ENCODE data around the gene KCTD17. TPM values are rescaled to one million over a fixed set of nuclear protein-coding genes. Genes with fewer than 3 reads are reported as not detected.

KCTD17 gene
- total and polyA plus RNA-seq, 2 of the 4 experiments (the other 2 are of a cell fraction): 28.3 to 37.3 TPM

DNA sequence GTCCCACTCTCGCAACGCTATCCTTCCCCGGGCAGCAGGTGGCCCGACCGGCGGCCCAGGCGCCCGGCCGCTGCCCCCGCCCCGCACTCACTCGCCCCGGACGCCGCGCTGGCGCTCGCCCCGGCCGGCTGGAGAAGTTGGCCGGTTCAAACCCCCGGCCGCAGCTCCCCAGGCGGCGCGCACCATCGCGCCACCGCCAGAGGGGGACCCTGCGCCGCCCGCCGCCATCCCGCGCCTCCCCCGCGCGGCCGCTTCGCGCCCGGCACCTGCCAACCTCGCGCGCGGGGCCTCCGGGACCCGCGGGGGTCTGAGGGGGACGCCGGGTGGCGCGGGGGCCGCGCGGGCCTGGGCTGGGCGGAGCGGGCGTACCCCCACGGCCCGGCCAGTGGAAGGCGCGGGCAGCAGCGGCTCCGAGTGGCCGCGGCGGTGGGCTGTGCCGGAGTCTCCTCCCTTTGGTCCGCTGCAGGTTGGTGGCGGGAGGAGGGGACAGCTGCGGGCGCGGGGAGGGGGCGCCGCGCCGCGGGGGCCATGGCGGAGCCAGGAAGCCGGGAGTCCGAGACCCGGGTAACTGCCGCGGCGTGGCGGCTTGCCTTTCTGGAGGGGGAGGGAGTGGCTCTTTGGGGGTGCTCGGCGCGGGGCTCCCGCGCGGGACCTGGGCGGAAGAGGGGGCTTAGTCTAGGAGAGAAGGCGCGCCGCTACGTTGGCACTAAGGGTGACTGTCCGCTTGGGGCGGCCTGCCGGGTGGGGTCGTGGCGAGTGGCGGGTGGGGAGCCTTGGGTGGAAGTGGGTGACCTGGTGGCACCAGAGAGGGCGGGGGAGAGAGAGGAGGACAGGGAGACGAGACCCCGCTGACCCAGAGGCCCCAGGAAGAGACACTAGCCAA, 32.0 kb upstream of the KCTD17 start, which contains the start of the genes MPST and TST:
Gene MPST (plus strand): TSS at position 434 of the 883 bp plus-strand sequence. CDS start 95 bp downstream, at position 529.
Gene TST (minus strand): TSS at position 139 of the 883 bp plus-strand sequence. CDS start 715 bp downstream, outside the sequence.
- Histone ChIP-seq H4K5ac (ENCODE audit: low read depth, low read length) (peak within 1 kb of the TSS; percentile 81), H3K18ac (ENCODE audit: low read depth, low read length) (peak within 1 kb of the TSS; percentile 67; the same call in 1 of the 2 replicates), H3K9me3 (ENCODE audit: control insufficient read depth, insufficient read depth, low read length) (no peaks in the 10 kb centered on the region), H4K91ac (ENCODE audit: insufficient read depth, low read depth, low read length) (peak within 1 kb of the TSS; percentile 70), H3K9me1 (ENCODE audit: insufficient read depth, low read length) (peaks cover 5% of the 10 kb centered on the region; the same call in 1 of the 2 replicates), H3K4me3 (ENCODE audit: insufficient read depth, low read depth, low read length) (peak within 1 kb of the TSS; percentile 80), H3K27ac (ENCODE audit: insufficient read depth, low read length) (peak within 1 kb of the TSS; percentile 82), H2BK120ac (ENCODE audit: low read depth, low read length) (peak within 1 kb of the TSS; percentile 48; the same call in 1 of the 2 replicates), H3K4me2 (ENCODE audit: low read depth, low read length) (peak within 1 kb of the TSS; percentile 93), H3K9ac (ENCODE audit: low read depth, low read length) (peak within 1 kb of the TSS; percentile 94), H2AK5ac (ENCODE audit: low read depth, low read length) (peak within 1 kb of the TSS; percentile 85), H2BK15ac (ENCODE audit: low read depth, low read length) (no peak within 1 kb of the TSS), H2BK5ac (ENCODE audit: low read depth, low read length, poor library complexity, severe bottlenecking) (peak within 1 kb of the TSS; percentile 93), H3K14ac (replicated peaks; ENCODE audit: low read depth, low read length) (peak within 1 kb of the TSS; percentile 85), H3K27me3 (ENCODE audit: control insufficient read depth, insufficient read depth, low read length) (no peaks in the 10 kb centered on the region), H4K8ac (ENCODE audit: low read depth in 2 of 2, low read length in 2 of 2) (peak within 1 kb of the TSS; percentile 71 to 76), H2AFZ (replicated peaks; ENCODE audit: low read length, poor library complexity) (peak within 1 kb of the TSS; percentile 93), H2AK9ac (replicated peaks; ENCODE audit: low read depth, low read length, poor library complexity) (peak within 1 kb of the TSS; percentile 87), H2BK20ac (ENCODE audit: low read depth, low read length) (no peak within 1 kb of the TSS), H4K20me1 (ENCODE audit: insufficient read depth, low read length) (peaks cover 20% of the 10 kb centered on the region), H3K4ac (ENCODE audit: low read depth, low read length) (peak within 1 kb of the TSS; percentile 77), H3K4me1 (ENCODE audit: control insufficient read depth, insufficient read depth, low read length) (peaks cover 7% of the 10 kb centered on the region), H3K36me3 (ENCODE audit: control insufficient read depth, insufficient read depth, low read length) (peaks cover 15% of the 10 kb centered on the region), H3K56ac (ENCODE audit: extremely low read depth, insufficient read depth, low read length) (peak within 1 kb of the TSS; percentile 49; the same call in 1 of the 2 replicates), H3K23ac (ENCODE audit: low read depth, low read length) (peak within 1 kb of the TSS; percentile 71), H3K79me1 (ENCODE audit: low read depth in 1 of 2, low read length in 2 of 2) (peaks cover 15 to 62% of the 10 kb centered on the region in 2 experiments)
- in situ Hi-C loops (cut with MboI; ENCODE audit: low sequenced_read_pairs) (no loop called here), intact Hi-C loops (cut with micrococcal nuclease) (loop anchor here (5.0 kb wide), 1 partner anchor 237 kb away; no protein-coding TSS in a partner anchor), dilution Hi-C loops (cut with HindIII; ENCODE audit: low sequenced_read_pairs, unreplicated experiment) (no loop called here)
- TF ChIP-seq BHLHE40 (IDR thresholded peaks at IDR 0.05; ENCODE audit: low read depth, low read length) (peak; percentile 94), FOS (IDR thresholded peaks at IDR 0.05; ENCODE audit: low read depth, low read length) (no peak), RFX5 (IDR thresholded peaks at IDR 0.05; ENCODE audit: low read depth, low read length) (no peak), MAZ (IDR thresholded peaks at IDR 0.05; ENCODE audit: borderline replicate concordance, low read depth, low read length) (peak; percentile 53; the same call in 1 of the 2 replicates), NFE2L2 (IDR thresholded peaks at IDR 0.05; ENCODE audit: low read depth, low read length) (no peak), RAD21 (IDR thresholded peaks at IDR 0.05; ENCODE audit: low read length) (no peak), MXI1 (IDR thresholded peaks at IDR 0.05; ENCODE audit: borderline replicate concordance, low read depth, low read length) (no peak), CHD1 (IDR thresholded peaks at IDR 0.05; ENCODE audit: low read depth, low read length) (peak; percentile 52; the same call in 1 of the 2 replicates), RCOR1 (IDR thresholded peaks at IDR 0.05; ENCODE audit: insufficient replicate concordance, low read length) (no peak), MAFK (IDR thresholded peaks at IDR 0.05; ENCODE audit: low read depth, low read length) (no peak), CTCF (conservative IDR thresholded peaks at IDR 0.05; ENCODE audit: low read depth, low read length) (0 out of 2 replicates have a peak, but pooled peaks have one; percentile 4), CEBPB (IDR thresholded peaks at IDR 0.05; ENCODE audit: low read depth, low read length) (no peak), POLR2A (IDR thresholded peaks at IDR 0.05; ENCODE audit: low read depth, low read length) (peak; percentile 81), SMC3 (IDR thresholded peaks at IDR 0.05; ENCODE audit: low read depth, low read length) (no peak), USF2 (IDR thresholded peaks at IDR 0.05; ENCODE audit: low read depth, low read length) (no peak)
- ChIA-PET CTCF (interaction anchor here (0.5 kb wide), 1 partner anchor 167 kb away, joined by 4 read pairs; no protein-coding TSS in a partner anchor), POLR2A (ENCODE audit: unreplicated experiment) (interaction anchor here (0.5 to 1.0 kb wide), 2 partner anchors 13 to 605 kb away, joined by 4 read pairs; no protein-coding TSS in a partner anchor)
- peak; percentile 61 for DNase-seq
- ATAC-seq (ENCODE audit: low read depth): peak; percentile 92
- WGBS, 2 experiments (ENCODE audit: extremely low coverage in 2 of 2, insufficient read length in 1 of 2): 0% methylated on average over 24 of the region's 107 CpGs; no CpG with 5 or more reads in 1 of the 2 experiments
- no TSS peak for BruUV-seq (replicated peaks)

Data from IMR-90 (cell line).